Muscle of back (tissue), 10 donors: ENCODE results near the gene HPCAL1. TPM values are rescaled to one million over a fixed set of nuclear protein-coding genes. Genes with fewer than 3 reads are reported as not detected.

Experiments
- polyA plus RNA-seq, 10 donors: library from polyadenylated mRNA; unstranded; fragments of 120-200 nt; gene quantifications; one replicate each; pipeline ENCODE4 v1.2.1, GENCODE V29; 2013; ENCODE audit not compliant: insufficient read length in 10 of 10

HPCAL1 gene
- polyA plus RNA-seq, 10 donors = 19.9 to 39.4 (median 34.4) TPM

Other genes with a start within 250 kb of the HPCAL1 start
- 10 to 100 TPM in 6 of 10 donors, 1 to 10 TPM in 4; 5.3 to 13.2 (median 11.0) TPM for gene CYS1, start 222.5 kb upstream of the HPCAL1 start, polyA plus RNA-seq
- gene RRM2, start 180.2 kb upstream of the HPCAL1 start, polyA plus RNA-seq = 10 to 100 TPM; 25.5 to 67.1 (median 43.1) TPM
- 100 to 1,000 TPM in 7 of 10 donors, 10 to 100 TPM in 3; 88.0 to 128 (median 109) TPM for gene ODC1, start 145.4 kb downstream of the HPCAL1 start, polyA plus RNA-seq